ENCODE data around the gene A4GALT. TPM values are rescaled to one million over a fixed set of nuclear protein-coding genes. Genes with fewer than 3 reads are reported as not detected.

Gene A4GALT
- total and polyA plus RNA-seq, 2 of the 13 experiments (the other 11 are each of a cell fraction or from before 2014, with no cell fraction given), result 0.09 to 1.1 TPM

GRCh38 chr22:42642806-42643633 lies 77.7 kb downstream of the A4GALT start:
- 68% methylated on average over 5 of the region's 12 CpGs for WGBS (ENCODE audit: low lambda C conversion rate)
- in situ Hi-C loops (cut with HindIII; ENCODE audit: extremely low pct_ligation_motif_present, low pct_unique_long_range_greater_than_20kb), result no loop called here
- Histone ChIP-seq H3K4me3 (replicated peaks in 1 of 3; ENCODE audit: insufficient read depth in 1 of 3, low read depth in 2 of 3, low read length in 3 of 3) (peak overlapping the region in 1 of 3 experiments; percentile 100; a peak in 2 of 6 replicates), H2AFZ (ENCODE audit: low read length) (no peak overlapping the region), H3K36me3 (replicated peaks in 1 of 2; ENCODE audit: control insufficient read depth in 1 of 2, insufficient read depth in 2 of 2, low read length in 2 of 2) (no peaks in the 10 kb centered on the region; a peak in 2 of 5 replicates), H3K79me2 (ENCODE audit: insufficient read depth, low read length) (peaks cover 82% of the 10 kb centered on the region), H3K4me2 (ENCODE audit: low read depth, low read length) (peak overlapping the region; percentile 96), H3K9ac (ENCODE audit: insufficient read depth, low read depth, low read length) (peak overlapping the region; percentile 98), H3K27me3 (ENCODE audit: control insufficient read depth in 1 of 2, insufficient read depth in 2 of 2, low read length in 2 of 2) (no peaks in the 10 kb centered on the region), H4K20me1 (ENCODE audit: insufficient read depth, low read length) (peaks cover 17% of the 10 kb centered on the region; the same call in 1 of the 2 replicates), H3K9me3 (ENCODE audit: low read length) (no peaks in the 10 kb centered on the region), H3K4me1 (ENCODE audit: insufficient read depth, low read length) (peaks cover 93% of the 10 kb centered on the region), H3K27ac (ENCODE audit: extremely low read length, insufficient read depth, low read length) (peak overlapping the region; percentile 88)
- TF ChIP-seq NRL (CRISPR knock-in tag; IDR thresholded peaks at IDR 0.05; ENCODE audit: borderline replicate concordance) (no peak), CSRNP2 (CRISPR knock-in tag; conservative IDR thresholded peaks at IDR 0.05; ENCODE audit: low read depth) (no peak), ZNF749 (CRISPR knock-in tag; IDR thresholded peaks at IDR 0.05; ENCODE audit: borderline replicate concordance) (no peak), ZNF607 (CRISPR knock-in tag; IDR thresholded peaks at IDR 0.05; ENCODE audit: borderline replicate concordance) (0 out of 2 replicates have a peak, but pooled peaks have one; percentile 11), ZIK1 (CRISPR knock-in tag; IDR thresholded peaks at IDR 0.05; ENCODE audit: borderline replicate concordance, low read depth) (peak; percentile 12; the same call in 1 of the 2 replicates), ZBTB38 (CRISPR knock-in tag; IDR thresholded peaks at IDR 0.05) (0 out of 2 replicates have a peak, but pooled peaks have one; percentile 10), ISL2 (CRISPR knock-in tag; IDR thresholded peaks at IDR 0.05) (0 out of 2 replicates have a peak, but pooled peaks have one; percentile 10), DNMT1 (CRISPR knock-in tag; IDR thresholded peaks at IDR 0.05) (no peak)
- TF ChIP-seq, protein P1, sequence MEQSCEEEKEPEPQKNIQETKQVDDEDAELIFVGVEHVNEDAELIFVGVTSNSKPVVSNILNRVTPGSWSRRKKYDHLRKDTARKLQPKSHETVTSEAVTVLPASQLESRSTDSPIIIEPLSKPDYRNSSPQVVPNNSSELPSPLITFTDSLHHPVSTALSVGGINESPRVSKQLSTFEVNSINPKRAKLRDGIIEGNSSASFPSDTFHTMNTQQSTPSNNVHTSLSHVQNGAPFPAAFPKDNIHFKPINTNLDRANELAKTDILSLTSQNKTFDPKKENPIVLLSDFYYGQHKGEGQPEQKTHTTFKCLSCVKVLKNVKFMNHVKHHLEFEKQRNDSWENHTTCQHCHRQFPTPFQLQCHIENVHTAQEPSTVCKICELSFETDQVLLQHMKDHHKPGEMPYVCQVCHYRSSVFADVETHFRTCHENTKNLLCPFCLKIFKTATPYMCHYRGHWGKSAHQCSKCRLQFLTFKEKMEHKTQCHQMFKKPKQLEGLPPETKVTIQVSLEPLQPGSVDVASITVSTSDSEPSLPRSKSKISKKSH (CRISPR knock-in tag; IDR thresholded peaks at IDR 0.05; ENCODE audit: borderline replicate concordance), result no peak
- no peak for DNase-seq (ENCODE audit: low spot score)
- BruUV-seq (replicated peaks), result no TSS peak
- intact Hi-C loops (cut with micrococcal nuclease; ENCODE audit: unreplicated experiment), result loop anchor here (10.0 kb wide), 2 partner anchors 162 to 212 kb away; partner anchors contain the start of gene ARFGAP3
- ATAC-seq, result no peak
- FAIRE-seq, result no peak
- CTCF ChIA-PET (ENCODE audit: low intra/inter-chr PET ratio, low total read pairs), result no interaction called here
- POLR2A ChIA-PET, result interaction anchor here (0.8 to 4.9 kb wide), 8 partner anchors 8 to 45 kb away, joined by 3 to 54 read pairs (median 8); partner anchors contain the start of gene POLDIP3

Small RNAs within 50 kb of the gene (small RNA-seq; reads per million reads assigned to genes)
- gene RF00019 (ENCODE audit: insufficient read depth in 2 of 3, insufficient read length in 3 of 3, low read depth in 2 of 3, low replicate concordance in 1 of 3), result 0 reads per million in 3 experiments

Other genes with a start within 250 kb of the A4GALT start
- gene RRP7A, start 201.1 kb downstream of the A4GALT start, total RNA-seq (2016; rRNA removed; fragmentation: Illumina TruSeq; extraction: Trizol), result 41.6 and 48.6 TPM in 2 replicates
- 13.8 and 15.3 TPM in 2 replicates for gene RRP7A, start 201.1 kb downstream of the A4GALT start, polyA plus RNA-seq (2011; rRNA removed)
- 1.0 and 1.6 TPM in 2 replicates for gene SERHL2, start 166.9 kb downstream of the A4GALT start, total RNA-seq (2016; rRNA removed; fragmentation: Illumina TruSeq; extraction: Trizol)
- 1.8 and 3.3 TPM in 2 replicates for gene SERHL2, start 166.9 kb downstream of the A4GALT start, polyA plus RNA-seq (2011; rRNA removed)
- 47.4 and 64.1 TPM in 2 replicates for gene POLDIP3, start 106.0 kb downstream of the A4GALT start, total RNA-seq (2016; rRNA removed; fragmentation: Illumina TruSeq; extraction: Trizol)
- gene POLDIP3, start 106.0 kb downstream of the A4GALT start, polyA plus RNA-seq (2011; rRNA removed), result 45.8 and 50.1 TPM in 2 replicates
- gene ATP5MGL, start 80.3 kb downstream of the A4GALT start, total RNA-seq (2016; rRNA removed; fragmentation: Illumina TruSeq; extraction: Trizol), result 0.97 TPM in 1 of 2 replicates, not detected in the other
- gene ATP5MGL, start 80.3 kb downstream of the A4GALT start, polyA plus RNA-seq (2011; rRNA removed), result 0.40 and 0.50 TPM in 2 replicates
- 31.5 and 32.4 TPM in 2 replicates for gene CYB5R3, start 71.5 kb downstream of the A4GALT start, total RNA-seq (2016; rRNA removed; fragmentation: Illumina TruSeq; extraction: Trizol)
- gene CYB5R3, start 71.5 kb downstream of the A4GALT start, polyA plus RNA-seq (2011; rRNA removed), result 305 and 347 TPM in 2 replicates
- 41.7 and 66.7 TPM in 2 replicates for gene ARFGAP3, start 136.4 kb upstream of the A4GALT start, total RNA-seq (2016; rRNA removed; fragmentation: Illumina TruSeq; extraction: Trizol)
- 51.0 and 61.6 TPM in 2 replicates for gene ARFGAP3, start 136.4 kb upstream of the A4GALT start, polyA plus RNA-seq (2011; rRNA removed)

Measured in HepG2 (cell line).